Measurements from ENCODE around the gene CDH23. TPM values are rescaled to one million over a fixed set of nuclear protein-coding genes. Genes with fewer than 3 reads are reported as not detected.

CDH23 gene
- polyA plus RNA-seq, 1 experiment: 0.01 TPM

DNA sequence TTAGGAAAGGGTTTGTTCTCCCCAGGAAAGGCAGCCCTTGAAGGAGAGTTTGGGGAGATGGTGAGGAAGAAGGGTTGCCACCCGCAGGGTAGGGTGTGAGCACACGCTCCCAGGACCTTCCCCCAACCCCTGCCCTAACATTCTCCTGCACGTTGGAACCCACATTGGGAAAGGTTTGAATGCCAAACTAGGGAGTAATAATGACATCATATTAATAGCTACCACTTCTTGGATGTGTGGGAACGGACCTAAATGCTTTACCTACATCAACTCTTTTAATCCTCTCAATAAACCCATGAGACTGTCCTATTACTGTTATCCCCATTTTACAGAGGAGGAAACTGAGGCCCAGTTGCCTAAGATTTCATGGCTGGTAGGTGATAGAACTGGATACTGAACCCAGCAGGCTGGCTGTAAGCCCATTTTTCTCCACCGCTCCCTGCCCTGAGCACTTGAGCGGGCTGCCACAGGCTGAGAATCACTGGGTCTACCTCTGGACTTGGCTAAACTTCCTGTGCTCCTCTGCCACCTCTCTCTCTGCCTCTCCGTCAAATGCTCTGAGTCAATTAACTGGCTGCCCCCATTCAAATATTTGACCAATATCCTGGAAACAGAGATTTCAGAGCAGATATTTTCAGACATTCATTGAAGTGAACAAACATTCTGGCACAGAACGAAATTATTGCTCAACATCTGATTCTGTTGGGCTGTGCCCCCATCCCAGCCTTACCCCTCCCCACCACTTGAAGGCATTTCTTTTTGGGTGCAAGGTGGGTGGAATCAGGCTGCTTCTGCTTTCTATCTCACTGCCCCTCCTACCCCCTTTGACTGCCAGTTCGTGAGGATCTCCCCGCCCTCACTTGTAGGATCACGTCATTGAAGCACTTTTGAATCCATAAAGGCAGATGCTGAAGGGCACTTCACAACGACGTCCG, 193.2 kb downstream of the CDH23 start:
- no peak overlapping the region for H3K27ac ChIP-seq (ENCODE audit: low read depth, low read length)
- TF ChIP-seq, protein P1, sequence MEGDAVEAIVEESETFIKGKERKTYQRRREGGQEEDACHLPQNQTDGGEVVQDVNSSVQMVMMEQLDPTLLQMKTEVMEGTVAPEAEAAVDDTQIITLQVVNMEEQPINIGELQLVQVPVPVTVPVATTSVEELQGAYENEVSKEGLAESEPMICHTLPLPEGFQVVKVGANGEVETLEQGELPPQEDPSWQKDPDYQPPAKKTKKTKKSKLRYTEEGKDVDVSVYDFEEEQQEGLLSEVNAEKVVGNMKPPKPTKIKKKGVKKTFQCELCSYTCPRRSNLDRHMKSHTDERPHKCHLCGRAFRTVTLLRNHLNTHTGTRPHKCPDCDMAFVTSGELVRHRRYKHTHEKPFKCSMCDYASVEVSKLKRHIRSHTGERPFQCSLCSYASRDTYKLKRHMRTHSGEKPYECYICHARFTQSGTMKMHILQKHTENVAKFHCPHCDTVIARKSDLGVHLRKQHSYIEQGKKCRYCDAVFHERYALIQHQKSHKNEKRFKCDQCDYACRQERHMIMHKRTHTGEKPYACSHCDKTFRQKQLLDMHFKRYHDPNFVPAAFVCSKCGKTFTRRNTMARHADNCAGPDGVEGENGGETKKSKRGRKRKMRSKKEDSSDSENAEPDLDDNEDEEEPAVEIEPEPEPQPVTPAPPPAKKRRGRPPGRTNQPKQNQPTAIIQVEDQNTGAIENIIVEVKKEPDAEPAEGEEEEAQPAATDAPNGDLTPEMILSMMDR (IDR thresholded peaks at IDR 0.05; ENCODE audit: low read depth, low read length): no peak
- H3K9me3 ChIP-seq (ENCODE audit: control insufficient read depth, insufficient read depth, low read length): no peaks in the 10 kb centered on the region
- POLR2A ChIA-PET: no interaction called here
- peaks cover 17% of the 10 kb centered on the region for H3K27me3 ChIP-seq (ENCODE audit: control insufficient read depth, insufficient read depth, low read length)
- CTCF ChIA-PET: no interaction called here
- DNase-seq (ENCODE audit: low read depth, low spot score): no peak
- no peak overlapping the region for H3K4me3 ChIP-seq (ENCODE audit: low read depth, low read length)

DNA sequence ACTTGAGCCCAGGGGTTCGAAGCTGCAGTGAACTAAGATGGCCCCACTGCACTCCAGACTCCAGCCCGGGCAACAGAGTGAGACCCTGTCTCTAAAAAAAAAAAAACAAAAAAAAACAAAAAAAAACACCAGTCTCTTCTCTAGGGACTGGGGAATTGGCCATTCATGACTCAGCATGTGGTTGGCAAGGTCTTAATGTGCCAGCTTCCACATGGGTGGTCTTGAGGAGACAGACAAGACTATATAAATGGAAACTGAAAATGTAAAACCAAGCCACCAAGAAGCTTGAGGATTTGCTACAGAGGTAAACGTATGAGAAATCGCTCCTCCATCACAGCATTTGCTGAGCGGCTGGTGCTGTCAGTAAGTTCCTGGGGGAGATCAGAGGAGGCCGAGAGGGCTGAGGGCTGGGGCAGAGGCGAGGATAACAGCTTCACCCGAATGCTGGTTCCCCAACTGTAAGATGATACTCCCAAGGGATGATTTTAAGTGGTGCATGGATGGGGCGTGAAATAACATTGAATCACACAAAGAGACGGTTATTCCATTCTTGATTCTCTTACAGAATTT, 194.1 kb downstream of the CDH23 start:
- no peak overlapping the region for H3K27ac ChIP-seq (ENCODE audit: low read depth, low read length)
- H3K9me3 ChIP-seq (ENCODE audit: control insufficient read depth, insufficient read depth, low read length): no peaks in the 10 kb centered on the region
- no peak overlapping the region for H3K4me3 ChIP-seq (ENCODE audit: low read depth, low read length)
- H3K27me3 ChIP-seq (ENCODE audit: control insufficient read depth, insufficient read depth, low read length): peaks cover 17% of the 10 kb centered on the region
- ChIA-PET CTCF (no interaction called here), POLR2A (no interaction called here)
- DNase-seq (ENCODE audit: low read depth, low spot score): no peak
- TF ChIP-seq, protein P1 (IDR thresholded peaks at IDR 0.05; ENCODE audit: low read depth, low read length): no peak

DNA sequence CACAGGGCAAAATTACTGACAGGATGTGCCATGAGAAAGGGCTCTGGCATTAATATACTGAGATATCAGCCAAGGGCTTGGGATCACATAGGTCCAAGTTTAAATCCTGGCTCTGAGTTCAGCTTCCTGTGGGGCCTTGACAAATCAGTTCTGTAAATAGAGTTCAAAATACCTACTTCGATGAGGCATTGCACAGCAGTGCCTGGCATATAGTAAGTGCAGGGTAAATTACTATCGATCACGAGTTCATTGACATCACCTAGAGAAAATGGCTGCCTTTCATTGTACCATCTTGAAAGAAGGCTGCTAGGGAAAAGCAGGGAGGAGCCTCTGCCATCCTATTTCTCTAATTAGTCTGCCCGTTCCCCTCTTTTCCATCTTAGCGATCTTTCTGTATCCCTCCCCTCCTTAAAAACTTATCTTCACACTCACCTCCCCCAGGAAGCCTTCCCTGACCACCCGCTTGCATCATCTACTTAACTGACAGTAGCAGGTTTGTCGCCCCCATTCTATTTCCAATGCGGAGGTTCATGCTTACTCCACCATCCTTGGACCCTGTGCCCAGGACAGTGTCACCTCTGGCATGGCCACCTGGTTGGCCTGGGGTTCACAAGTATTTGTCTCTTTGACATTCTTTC, 198.3 kb downstream of the CDH23 start:
- Histone ChIP-seq H3K27me3 (ENCODE audit: control insufficient read depth, insufficient read depth, low read length) (peaks cover 10% of the 10 kb centered on the region), H3K4me3 (ENCODE audit: low read depth, low read length) (no peak overlapping the region), H3K9me3 (ENCODE audit: control insufficient read depth, insufficient read depth, low read length) (no peaks in the 10 kb centered on the region), H3K27ac (ENCODE audit: low read depth, low read length) (no peak overlapping the region)
- DNase-seq (ENCODE audit: low read depth, low spot score): no peak
- ChIA-PET CTCF (no interaction called here), POLR2A (no interaction called here)
- TF ChIP-seq, protein P1 (IDR thresholded peaks at IDR 0.05; ENCODE audit: low read depth, low read length): no peak

DNA sequence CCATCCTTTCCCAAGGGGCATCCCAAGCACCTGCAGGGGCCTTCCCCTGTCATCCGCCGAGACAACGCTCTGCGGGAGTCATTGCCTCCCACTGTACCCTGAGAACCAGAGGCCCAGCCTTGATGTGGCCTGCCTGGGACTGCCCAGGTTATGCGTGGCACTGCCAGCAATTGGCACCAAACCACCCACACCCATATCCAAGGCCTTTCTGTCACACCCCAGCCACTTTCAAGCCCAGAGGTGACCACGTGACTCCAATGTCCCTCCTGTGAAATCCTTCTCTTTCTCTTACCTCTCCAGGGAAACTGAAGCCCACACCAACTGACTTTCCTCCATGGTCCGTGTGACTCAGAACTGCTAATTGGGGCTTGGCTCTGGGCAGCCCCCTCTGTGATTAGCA, 198.9 kb downstream of the CDH23 start:
- DNase-seq (ENCODE audit: low read depth, low spot score): no peak
- Histone ChIP-seq H3K27ac (ENCODE audit: low read depth, low read length) (no peak overlapping the region), H3K27me3 (ENCODE audit: control insufficient read depth, insufficient read depth, low read length) (peaks cover 10% of the 10 kb centered on the region), H3K9me3 (ENCODE audit: control insufficient read depth, insufficient read depth, low read length) (no peaks in the 10 kb centered on the region), H3K4me3 (ENCODE audit: low read depth, low read length) (no peak overlapping the region)
- TF ChIP-seq, protein P1 (IDR thresholded peaks at IDR 0.05; ENCODE audit: low read depth, low read length): no peak
- ChIA-PET POLR2A (no interaction called here), CTCF (no interaction called here)

DNA sequence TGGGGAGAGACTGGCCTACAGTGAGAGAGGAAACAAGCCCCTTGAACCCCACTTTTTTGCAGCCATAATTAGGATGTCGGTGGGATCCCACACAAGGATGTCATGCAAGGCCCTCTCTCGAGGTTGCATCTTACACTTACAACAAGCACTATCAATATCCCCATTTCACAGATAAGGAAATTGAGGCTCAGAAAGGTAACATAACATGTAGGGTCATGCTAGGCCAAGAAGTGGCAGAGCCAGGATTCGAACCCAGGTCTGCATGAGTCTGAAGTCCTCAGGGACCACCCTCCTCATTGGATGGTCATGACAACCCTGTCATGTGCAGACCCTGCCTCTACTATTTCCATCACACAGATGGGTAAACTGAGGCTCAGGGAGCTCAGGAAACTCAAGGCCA, 199.4 kb downstream of the CDH23 start:
- CTCF ChIA-PET: no interaction called here
- H3K4me3 ChIP-seq (ENCODE audit: low read depth, low read length): no peak overlapping the region
- H3K27ac ChIP-seq (ENCODE audit: low read depth, low read length): no peak overlapping the region
- no peak for DNase-seq (ENCODE audit: low read depth, low spot score)
- peaks cover 10% of the 10 kb centered on the region for H3K27me3 ChIP-seq (ENCODE audit: control insufficient read depth, insufficient read depth, low read length)
- POLR2A ChIA-PET: no interaction called here
- TF ChIP-seq, protein P1 (IDR thresholded peaks at IDR 0.05; ENCODE audit: low read depth, low read length): no peak
- no peaks in the 10 kb centered on the region for H3K9me3 ChIP-seq (ENCODE audit: control insufficient read depth, insufficient read depth, low read length)
